NT2/D1 (cell line): Measurements from ENCODE around the gene CRADD.

Source experiments
- SUZ12 ChIP-seq: IDR thresholded peaks from 2 replicates; pipeline ENCODE4 v1.6.1; 2011; ENCODE audit not compliant: insufficient read length, insufficient read depth; ENCODE audit errors: extremely low read depth
- YY1 ChIP-seq: IDR thresholded peaks from 2 replicates; pipeline ENCODE4 v1.6.1; 2011; ENCODE audit not compliant: insufficient read length, insufficient read depth
- ZNF274 ChIP-seq: IDR thresholded peaks from 2 replicates; pipeline ENCODE4 v1.6.1; 2011; ENCODE audit warnings: mild to moderate bottlenecking, low read depth, low read length

DNA sequence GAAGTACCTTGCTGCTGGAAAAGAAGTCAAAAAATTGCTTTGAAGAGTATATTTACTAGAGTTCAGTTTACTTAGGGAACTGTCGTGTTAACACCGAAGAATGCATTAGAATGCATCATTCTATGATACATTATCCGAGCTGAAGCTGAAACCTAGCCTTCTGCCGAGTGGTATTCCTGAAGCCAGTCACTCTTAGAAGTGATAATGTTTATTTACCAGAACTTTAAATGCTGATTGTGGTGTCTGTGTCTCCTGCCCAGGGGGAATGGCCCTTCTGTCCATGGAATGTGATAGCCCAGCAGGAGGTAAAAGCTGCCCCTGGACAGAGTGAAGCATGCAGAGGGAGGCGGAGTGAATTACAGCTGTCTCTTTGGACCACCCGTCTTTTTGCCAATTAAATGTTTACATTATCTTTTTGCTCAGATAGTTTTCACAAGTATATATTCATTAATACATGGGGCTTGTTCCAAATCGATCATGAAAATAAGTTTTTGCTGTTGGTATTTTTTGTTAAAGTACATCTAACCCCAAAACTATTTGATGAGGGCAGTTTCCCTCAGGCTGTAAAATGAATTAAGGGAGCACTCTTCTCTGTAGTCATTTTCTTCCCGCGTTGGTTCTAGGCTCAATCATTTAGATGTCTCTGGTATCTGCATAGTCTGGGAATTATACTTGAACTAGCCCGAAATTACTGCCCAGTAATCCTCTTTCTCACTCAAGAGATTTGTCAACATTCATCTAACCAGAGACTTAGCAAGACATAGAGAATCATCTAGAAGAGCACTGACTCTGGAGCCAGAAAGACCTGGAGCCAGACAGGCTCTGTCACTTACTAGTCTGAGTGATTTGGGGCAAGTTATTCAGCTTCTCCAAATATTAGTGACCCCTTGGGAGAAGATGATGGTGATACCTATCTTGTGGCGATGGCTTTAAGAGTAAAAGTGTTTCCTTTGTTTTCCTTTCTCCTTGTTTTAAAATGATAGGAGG lies 147.6 kb downstream of the CRADD start:
- TF ChIP-seq ZNF274 (no peak), YY1 (no peak), SUZ12 (no peak)
